PFSK-1 (cell line): ENCODE measurements around the gene SDS.

ENCODE experiments used
- FOXP2 ChIP-seq: optimal IDR thresholded peaks from 2 replicates; pipeline ENCODE3; 2011; ENCODE audit warnings: borderline replicate concordance, control low read depth, inconsistent platforms; ENCODE audit not compliant: insufficient read depth; ENCODE audit errors: extremely low read length, extremely low read depth
- POLR2AphosphoS5 ChIP-seq: IDR thresholded peaks from 2 replicates; pipeline ENCODE4 v1.6.1; 2012; ENCODE audit warnings: low read depth, mild to moderate bottlenecking, control low read depth, low read length, moderate library complexity
- REST ChIP-seq, 2 experiments: IDR thresholded peaks; 2 replicates each; pipeline versions ENCODE4 v1.6.1 to v1.8.0; 2011 to 2012; ENCODE audit warnings: low read depth in 2 of 2, low read length in 2 of 2, control low read depth in 1 of 2, inconsistent platforms in 1 of 2, mild to moderate bottlenecking in 1 of 2, moderate library complexity in 1 of 2; ENCODE audit not compliant: insufficient read depth in 1 of 2
- SIN3A ChIP-seq: IDR thresholded peaks from 2 replicates; pipeline ENCODE4 v1.6.1; 2012; ENCODE audit warnings: mild to moderate bottlenecking, low read length, moderate library complexity, borderline replicate concordance; ENCODE audit not compliant: insufficient read depth
- TAF1 ChIP-seq: IDR thresholded peaks from 2 replicates; pipeline ENCODE4 v1.6.1; 2012; ENCODE audit warnings: low read length, control low read depth, borderline replicate concordance; ENCODE audit not compliant: insufficient read depth

DNA sequence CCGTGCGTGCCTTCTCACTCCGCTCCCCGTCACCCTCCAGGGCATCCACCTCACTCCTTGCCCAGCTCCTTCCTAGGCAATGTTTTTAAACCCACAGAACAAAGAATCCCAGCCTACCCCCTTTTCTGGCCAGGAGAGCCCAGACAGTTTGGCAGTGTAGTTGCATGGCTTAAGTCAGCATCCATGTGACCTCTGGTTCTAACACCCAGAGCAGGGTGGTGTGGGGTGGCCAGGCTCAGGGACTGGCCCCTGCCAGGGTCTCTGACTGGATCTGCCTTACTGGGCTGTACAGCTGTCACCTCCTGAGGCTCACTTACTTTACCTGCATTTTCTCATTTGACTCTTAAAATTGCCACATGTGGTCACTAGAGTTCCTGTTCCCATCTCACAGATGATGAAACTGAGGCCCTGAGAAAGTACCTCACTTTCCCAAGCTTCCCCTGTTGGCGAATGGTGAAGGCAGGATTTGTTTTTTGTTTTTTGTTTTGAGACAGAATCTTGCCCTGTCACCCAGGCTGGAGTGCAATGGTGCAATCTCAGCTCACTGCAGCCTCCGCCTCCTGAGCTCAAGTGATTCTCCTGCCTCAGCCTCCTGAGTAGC lies 18.3 kb downstream of the SDS start:
- TF ChIP-seq POLR2AphosphoS5, result no peak
- no peak for TF ChIP-seq TAF1
- TF ChIP-seq REST (IDR thresholded peaks at IDR 0.05; ENCODE audit: insufficient read depth in 1 of 2, low read depth in 2 of 2, low read length in 2 of 2), result no peak
- no peak for TF ChIP-seq SIN3A
- no peak for TF ChIP-seq FOXP2
